Neutrophil (primary cell): ENCODE data around the gene G2E3.

Experiments
- H3K27ac ChIP-seq: fragments of 200-600 bp; sonication (generic); 2 replicates; pipeline ENCODE4 v1.5.1; 2016; ENCODE audit warnings: mild to moderate bottlenecking, moderate library complexity
- H3K27me3 ChIP-seq: fragments of 200-600 bp; sonication (generic); 2 replicates; pipeline ENCODE4 v1.6.0; 2016; ENCODE audit warnings: mild to moderate bottlenecking
- H3K36me3 ChIP-seq: fragments of 200-600 bp; sonication (generic); 2 replicates; pipeline ENCODE4 v1.5.1; 2017
- H3K4me1 ChIP-seq, 2 experiments: fragments of 200-600 bp in 1 of 2; sonication (generic) in 1 of 2; 1 replicate in 1 of 2; 2 replicates in 1 of 2; pipeline versions ENCODE4 v1.5.1 to v1.6.1; 2013 to 2016; ENCODE audit warnings: low read depth in 1 of 2, low read length in 1 of 2, mild to moderate bottlenecking in 1 of 2, moderate library complexity in 1 of 2; ENCODE audit not compliant: control insufficient read depth in 1 of 2, insufficient read depth in 1 of 2
- H3K4me3 ChIP-seq, 2 experiments: fragments of 200-600 bp in 1 of 2; sonication (generic) in 1 of 2; 1 replicate in 1 of 2; 2 replicates in 1 of 2; pipeline ENCODE4 v1.5.1; 2013 to 2016; ENCODE audit warnings: low read depth in 1 of 2, low read length in 1 of 2, mild to moderate bottlenecking in 1 of 2, moderate library complexity in 1 of 2
- H3K9me3 ChIP-seq: fragments of 200-600 bp; sonication (generic); 2 replicates; pipeline ENCODE4 v1.5.1; 2016
- CTCF ChIP-seq: fragments of 200-600 bp; sonication (generic); IDR thresholded peaks from 2 replicates; pipeline ENCODE4 v1.5.1; 2016; ENCODE audit warnings: antibody characterized with exemption

Gene G2E3

DNA sequence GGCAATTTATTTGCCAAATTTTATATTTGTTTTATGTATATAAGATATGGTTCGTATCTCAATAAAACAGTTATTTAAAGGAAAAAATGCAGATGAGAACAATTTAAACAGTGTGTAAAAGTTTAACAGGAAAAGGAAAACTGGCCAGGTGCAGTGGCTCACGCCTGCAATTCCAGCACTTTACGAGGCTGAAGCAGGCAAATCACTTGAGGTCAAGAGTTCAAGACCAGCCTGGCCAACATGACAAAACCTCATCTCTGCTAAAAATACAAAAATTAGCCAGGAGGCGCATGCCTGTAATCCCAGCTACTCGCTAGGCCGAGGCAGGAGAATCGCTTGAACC, 22.3 kb downstream of the G2E3 start:
- Histone ChIP-seq H3K9me3 (no peaks in the 10 kb centered on the region), H3K36me3 (no peaks in the 10 kb centered on the region), H3K4me3 (no peak overlapping the region), H3K4me1 (peaks cover 4 to 6% of the 10 kb centered on the region in 2 experiments), H3K27me3 (no peaks in the 10 kb centered on the region), H3K27ac (no peak overlapping the region)
- TF ChIP-seq CTCF: no peak

DNA sequence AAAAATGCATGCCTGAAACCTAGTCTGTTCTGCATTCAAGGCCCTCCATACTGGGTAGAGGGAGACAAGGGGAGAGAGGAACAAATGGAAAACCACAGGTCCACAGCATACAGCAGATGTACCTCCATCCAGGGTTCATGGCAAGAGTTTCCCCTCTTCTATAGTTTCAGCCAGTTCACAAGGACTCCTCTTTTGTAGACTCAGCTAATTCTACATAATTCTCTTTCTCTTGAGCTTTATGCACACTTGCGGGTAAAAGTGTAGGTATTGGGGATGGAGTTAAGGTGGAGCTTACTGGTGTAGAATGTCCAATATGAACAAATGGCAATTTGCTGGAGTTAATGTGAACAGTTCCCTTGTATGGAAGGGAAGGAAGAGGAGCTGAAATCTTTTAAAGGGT, 23.4 kb downstream of the G2E3 start:
- H3K27me3 ChIP-seq: no peaks in the 10 kb centered on the region
- no peak for TF ChIP-seq CTCF
- no peak overlapping the region for H3K4me3 ChIP-seq
- no peak overlapping the region for H3K27ac ChIP-seq
- no peaks in the 10 kb centered on the region for H3K9me3 ChIP-seq
- H3K36me3 ChIP-seq: peaks cover 2% of the 10 kb centered on the region
- peaks cover 3 to 4% of the 10 kb centered on the region in 2 experiments for H3K4me1 ChIP-seq

DNA sequence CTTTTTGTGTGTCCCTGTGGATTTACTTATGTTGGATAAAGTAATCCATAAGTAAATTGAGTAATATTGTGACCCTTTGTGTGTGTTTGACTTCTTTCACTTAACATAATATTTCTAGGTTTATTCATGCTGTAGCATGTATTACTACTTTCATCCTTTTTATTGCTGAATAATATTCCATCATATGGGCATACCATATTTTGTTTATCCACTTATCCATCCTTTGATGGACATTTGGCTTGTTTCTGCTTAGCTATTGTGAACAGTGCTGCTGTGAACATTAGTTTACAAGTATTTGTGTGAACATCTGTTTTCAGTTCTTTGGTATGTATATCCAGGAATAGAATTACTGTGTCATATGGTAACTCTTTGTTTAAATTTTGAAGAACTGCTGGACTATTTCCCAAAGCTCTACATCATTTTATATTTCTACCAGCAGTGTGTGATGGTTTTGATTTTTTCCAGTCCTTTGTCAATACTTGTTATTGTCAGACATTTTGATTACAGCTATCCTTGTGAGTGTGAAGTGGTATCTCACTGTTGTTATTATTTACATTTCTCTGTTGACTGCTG, 25.2 kb downstream of the G2E3 start:
- no peak overlapping the region for H3K4me3 ChIP-seq
- no peaks in the 10 kb centered on the region for H3K9me3 ChIP-seq
- H3K36me3 ChIP-seq: peaks cover 9% of the 10 kb centered on the region
- TF ChIP-seq CTCF: no peak
- H3K27me3 ChIP-seq: no peaks in the 10 kb centered on the region
- H3K27ac ChIP-seq: no peak overlapping the region
- H3K4me1 ChIP-seq: no peaks in the 10 kb centered on the region

GRCh38 chr14:30585204-30585603, 26.2 kb downstream of the G2E3 start:
- no peaks in the 10 kb centered on the region for H3K9me3 ChIP-seq
- TF ChIP-seq CTCF: no peak
- H3K4me1 ChIP-seq: no peaks in the 10 kb centered on the region
- H3K4me3 ChIP-seq: no peak overlapping the region
- H3K27me3 ChIP-seq: no peaks in the 10 kb centered on the region
- peaks cover 17% of the 10 kb centered on the region for H3K36me3 ChIP-seq
- H3K27ac ChIP-seq: no peak overlapping the region

DNA sequence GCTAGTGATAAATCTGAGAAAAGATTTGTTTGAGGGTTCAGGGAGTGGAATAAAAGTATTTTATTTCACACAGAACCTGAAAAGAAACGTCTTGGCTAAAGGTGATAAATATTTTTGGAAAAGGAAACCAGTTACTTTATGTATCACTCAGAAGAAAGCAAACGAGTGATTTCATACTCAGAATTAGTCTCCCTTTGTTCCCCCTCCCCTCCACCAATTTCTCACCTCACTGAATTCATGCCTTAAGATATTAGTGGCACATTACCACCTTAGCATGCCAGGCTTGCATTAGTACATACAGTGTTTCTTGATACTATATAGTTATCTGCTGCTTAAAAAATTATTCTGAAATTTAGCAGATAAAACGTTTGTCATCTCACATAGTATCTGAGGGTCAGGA, 28.2 kb downstream of the G2E3 start:
- H3K9me3 ChIP-seq: no peaks in the 10 kb centered on the region
- TF ChIP-seq CTCF: no peak
- H3K36me3 ChIP-seq: peaks cover 35% of the 10 kb centered on the region

DNA sequence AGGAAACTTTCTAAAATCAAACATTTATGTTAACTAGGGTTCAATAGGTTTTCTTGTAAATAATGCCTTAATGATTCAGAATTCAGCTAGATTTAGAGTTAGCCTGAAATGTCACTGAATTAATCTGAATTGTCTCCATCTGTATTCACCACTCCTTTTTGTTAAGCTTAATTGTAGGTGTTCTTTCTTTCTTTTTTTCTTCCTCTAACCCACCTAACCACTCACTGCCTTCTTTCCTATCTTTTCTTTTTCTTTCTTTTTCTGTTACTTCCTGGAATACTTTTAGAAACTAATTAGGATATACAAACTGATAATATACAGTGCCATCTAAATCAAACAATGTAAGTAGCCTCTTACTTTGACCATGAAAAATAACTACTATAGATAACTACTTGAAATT, 29.9 kb downstream of the G2E3 start:
- TF ChIP-seq CTCF: no peak
- Histone ChIP-seq H3K27me3 (no peaks in the 10 kb centered on the region), H3K9me3 (no peaks in the 10 kb centered on the region), H3K36me3 (peaks cover 52% of the 10 kb centered on the region), H3K4me1 (no peaks in the 10 kb centered on the region), H3K4me3 (no peak overlapping the region), H3K27ac (no peak overlapping the region)

More for the DNA sequence above, 28.2 kb downstream of the G2E3 start:
- no peak overlapping the region for H3K27ac ChIP-seq
- H3K4me1 ChIP-seq: no peaks in the 10 kb centered on the region
- no peaks in the 10 kb centered on the region for H3K27me3 ChIP-seq
- H3K4me3 ChIP-seq: no peak overlapping the region
